Measurements from ENCODE around the gene ITCH. TPM values are rescaled to one million over a fixed set of nuclear protein-coding genes. Genes with fewer than 3 reads are reported as not detected.
"Not testable (repeated sequence)": the region's sequence is repeated elsewhere in the genome, so short reads cannot be mapped to it uniquely, and the experiment has no call there.

Gene ITCH
- polyA plus RNA-seq, 1 donor, result 33.3 TPM

- DNase-seq, result no peak
- Histone ChIP-seq H3K27ac (ENCODE audit: low read length) (no peak overlapping the region), H3K27me3 (ENCODE audit: control insufficient read depth, insufficient read depth, low read length) (no peaks in the 10 kb centered on the region), H3K36me3 (ENCODE audit: control insufficient read depth, insufficient read depth, low read length) (peaks cover 47% of the 10 kb centered on the region), H3K9me3 (ENCODE audit: control insufficient read depth, low read depth, low read length) (peaks cover 7% of the 10 kb centered on the region), H3K4me3 (ENCODE audit: low read length) (no peak overlapping the region), H3K4me1 (ENCODE audit: control insufficient read depth, insufficient read depth, low read length) (peaks cover 8% of the 10 kb centered on the region)
- no CpG with 5 or more reads among the region's 4 CpGs for WGBS (ENCODE audit: insufficient coverage, low lambda C conversion rate)
These were observed 116.6 kb downstream of the ITCH start for GRCh38 chr20:34479627-34480026.

GRCh38 chr20:34482154-34482553 lies 119.1 kb downstream of the ITCH start:
- not testable (repeated sequence) for H3K27me3 ChIP-seq (ENCODE audit: control insufficient read depth, insufficient read depth, low read length); H3K4me1 ChIP-seq (ENCODE audit: control insufficient read depth, insufficient read depth, low read length); H3K9me3 ChIP-seq (ENCODE audit: control insufficient read depth, low read depth, low read length); H3K4me3 ChIP-seq (ENCODE audit: low read length)
- peaks cover 49% of the 10 kb centered on the region for H3K36me3 ChIP-seq (ENCODE audit: control insufficient read depth, insufficient read depth, low read length)
- DNase-seq, result peak in 1 of 2 donors; percentile 42
- WGBS (ENCODE audit: insufficient coverage, low lambda C conversion rate), result no CpG with 5 or more reads among the region's 1 CpG
- H3K27ac ChIP-seq (ENCODE audit: low read length), result peak overlapping the region; percentile 49

GRCh38 chr20:34483585-34484220 lies 120.6 kb downstream of the ITCH start:
- not testable (repeated sequence) for H3K9me3 ChIP-seq (ENCODE audit: control insufficient read depth, low read depth, low read length); DNase-seq; H3K27me3 ChIP-seq (ENCODE audit: control insufficient read depth, insufficient read depth, low read length); H3K4me1 ChIP-seq (ENCODE audit: control insufficient read depth, insufficient read depth, low read length); H3K27ac ChIP-seq (ENCODE audit: low read length); H3K4me3 ChIP-seq (ENCODE audit: low read length)
- no CpG with 5 or more reads among the region's 3 CpGs for WGBS (ENCODE audit: insufficient coverage, low lambda C conversion rate)
- H3K36me3 ChIP-seq (ENCODE audit: control insufficient read depth, insufficient read depth, low read length), result peaks cover 47% of the 10 kb centered on the region

GRCh38 chr20:34485068-34485634 lies 122.1 kb downstream of the ITCH start:
- no peak overlapping the region for H3K4me3 ChIP-seq (ENCODE audit: low read length)
- peaks cover 49% of the 10 kb centered on the region for H3K36me3 ChIP-seq (ENCODE audit: control insufficient read depth, insufficient read depth, low read length)
- DNase-seq, result no peak
- WGBS (ENCODE audit: insufficient coverage, low lambda C conversion rate), result 100% methylated on average over 2 of the region's 4 CpGs
- no peak overlapping the region for H3K27ac ChIP-seq (ENCODE audit: low read length)
- no peaks in the 10 kb centered on the region for H3K9me3 ChIP-seq (ENCODE audit: control insufficient read depth, low read depth, low read length)
- no peaks in the 10 kb centered on the region for H3K27me3 ChIP-seq (ENCODE audit: control insufficient read depth, insufficient read depth, low read length)
- H3K4me1 ChIP-seq (ENCODE audit: control insufficient read depth, insufficient read depth, low read length), result peaks cover 8% of the 10 kb centered on the region

- H3K27me3 ChIP-seq (ENCODE audit: control insufficient read depth, insufficient read depth, low read length), result no peaks in the 10 kb centered on the region
- WGBS (ENCODE audit: insufficient coverage, low lambda C conversion rate), result 95% methylated on average over 3 of the region's 4 CpGs
- peaks cover 52% of the 10 kb centered on the region for H3K36me3 ChIP-seq (ENCODE audit: control insufficient read depth, insufficient read depth, low read length)
These were observed 128.3 kb downstream of the ITCH start for GRCh38 chr20:34491226-34491931.

GRCh38 chr20:34491932-34492509 lies 128.9 kb downstream of the ITCH start:
- WGBS (ENCODE audit: insufficient coverage, low lambda C conversion rate), result no CpG with 5 or more reads among the region's 4 CpGs
- no peaks in the 10 kb centered on the region for H3K27me3 ChIP-seq (ENCODE audit: control insufficient read depth, insufficient read depth, low read length)
- no peak for DNase-seq
- no peaks in the 10 kb centered on the region for H3K9me3 ChIP-seq (ENCODE audit: control insufficient read depth, low read depth, low read length)
- no peak overlapping the region for H3K4me3 ChIP-seq (ENCODE audit: low read length)
- H3K36me3 ChIP-seq (ENCODE audit: control insufficient read depth, insufficient read depth, low read length), result peaks cover 55% of the 10 kb centered on the region
- no peak overlapping the region for H3K27ac ChIP-seq (ENCODE audit: low read length)
- no peaks in the 10 kb centered on the region for H3K4me1 ChIP-seq (ENCODE audit: control insufficient read depth, insufficient read depth, low read length)

More at GRCh38 chr20:34491226-34491931, 128.3 kb downstream of the ITCH start:
- no peak for DNase-seq
- Histone ChIP-seq H3K9me3 (ENCODE audit: control insufficient read depth, low read depth, low read length) (no peaks in the 10 kb centered on the region), H3K27ac (ENCODE audit: low read length) (no peak overlapping the region), H3K4me3 (ENCODE audit: low read length) (no peak overlapping the region), H3K4me1 (ENCODE audit: control insufficient read depth, insufficient read depth, low read length) (no peaks in the 10 kb centered on the region)

GRCh38 chr20:34493646-34494045 lies 130.6 kb downstream of the ITCH start:
- Histone ChIP-seq H3K27me3 (ENCODE audit: control insufficient read depth, insufficient read depth, low read length) (no peaks in the 10 kb centered on the region), H3K9me3 (ENCODE audit: control insufficient read depth, low read depth, low read length) (peaks cover 5% of the 10 kb centered on the region), H3K27ac (ENCODE audit: low read length) (no peak overlapping the region), H3K4me3 (ENCODE audit: low read length) (no peak overlapping the region), H3K4me1 (ENCODE audit: control insufficient read depth, insufficient read depth, low read length) (no peaks in the 10 kb centered on the region), H3K36me3 (ENCODE audit: control insufficient read depth, insufficient read depth, low read length) (peaks cover 58% of the 10 kb centered on the region)
- DNase-seq, result no peak
- no CpG with 5 or more reads among the region's 4 CpGs for WGBS (ENCODE audit: insufficient coverage, low lambda C conversion rate)

GRCh38 chr20:34495307-34495706 lies 132.2 kb downstream of the ITCH start:
- H3K27ac ChIP-seq (ENCODE audit: low read length), result peak overlapping the region; percentile 68
- DNase-seq, result peak; percentile 62 to 79

GRCh38 chr20:34495916-34496315 lies 132.8 kb downstream of the ITCH start:
- no CpG with 5 or more reads among the region's 1 CpG for WGBS (ENCODE audit: insufficient coverage, low lambda C conversion rate)
- Histone ChIP-seq H3K27me3 (ENCODE audit: control insufficient read depth, insufficient read depth, low read length) (no peaks in the 10 kb centered on the region), H3K4me1 (ENCODE audit: control insufficient read depth, insufficient read depth, low read length) (no peaks in the 10 kb centered on the region), H3K36me3 (ENCODE audit: control insufficient read depth, insufficient read depth, low read length) (peaks cover 52% of the 10 kb centered on the region), H3K4me3 (ENCODE audit: low read length) (no peak overlapping the region), H3K27ac (ENCODE audit: low read length) (peak overlapping the region; percentile 68), H3K9me3 (ENCODE audit: control insufficient read depth, low read depth, low read length) (peaks cover 14% of the 10 kb centered on the region)
- no peak for DNase-seq

More at GRCh38 chr20:34495307-34495706, 132.2 kb downstream of the ITCH start:
- peaks cover 10% of the 10 kb centered on the region for H3K9me3 ChIP-seq (ENCODE audit: control insufficient read depth, low read depth, low read length)
- H3K27me3 ChIP-seq (ENCODE audit: control insufficient read depth, insufficient read depth, low read length), result no peaks in the 10 kb centered on the region
- peaks cover 52% of the 10 kb centered on the region for H3K36me3 ChIP-seq (ENCODE audit: control insufficient read depth, insufficient read depth, low read length)
- H3K4me1 ChIP-seq (ENCODE audit: control insufficient read depth, insufficient read depth, low read length), result no peaks in the 10 kb centered on the region
- WGBS (ENCODE audit: insufficient coverage, low lambda C conversion rate), result 60% methylated on average over 2 of the region's 7 CpGs
- no peak overlapping the region for H3K4me3 ChIP-seq (ENCODE audit: low read length)

GRCh38 chr20:34497596-34497995 lies 134.5 kb downstream of the ITCH start:
- not testable (repeated sequence) for H3K4me3 ChIP-seq (ENCODE audit: low read length); H3K27me3 ChIP-seq (ENCODE audit: control insufficient read depth, insufficient read depth, low read length); DNase-seq; H3K27ac ChIP-seq (ENCODE audit: low read length); H3K4me1 ChIP-seq (ENCODE audit: control insufficient read depth, insufficient read depth, low read length)
- 100% methylated on average over 1 of the region's 6 CpGs for WGBS (ENCODE audit: insufficient coverage, low lambda C conversion rate)
- Histone ChIP-seq H3K36me3 (ENCODE audit: control insufficient read depth, insufficient read depth, low read length) (peaks cover 48% of the 10 kb centered on the region), H3K9me3 (ENCODE audit: control insufficient read depth, low read depth, low read length) (peaks cover 21% of the 10 kb centered on the region)
